ENCODE data around the gene PHYH. TPM values are rescaled to one million over a fixed set of nuclear protein-coding genes. Genes with fewer than 3 reads are reported as not detected.
"Not testable (repeated sequence)": the region's sequence is repeated elsewhere in the genome, so short reads cannot be mapped to it uniquely, and the experiment has no call there.

Gene PHYH
- total RNA-seq, 1 experiment from 2014 or later = 13.2 TPM

DNA sequence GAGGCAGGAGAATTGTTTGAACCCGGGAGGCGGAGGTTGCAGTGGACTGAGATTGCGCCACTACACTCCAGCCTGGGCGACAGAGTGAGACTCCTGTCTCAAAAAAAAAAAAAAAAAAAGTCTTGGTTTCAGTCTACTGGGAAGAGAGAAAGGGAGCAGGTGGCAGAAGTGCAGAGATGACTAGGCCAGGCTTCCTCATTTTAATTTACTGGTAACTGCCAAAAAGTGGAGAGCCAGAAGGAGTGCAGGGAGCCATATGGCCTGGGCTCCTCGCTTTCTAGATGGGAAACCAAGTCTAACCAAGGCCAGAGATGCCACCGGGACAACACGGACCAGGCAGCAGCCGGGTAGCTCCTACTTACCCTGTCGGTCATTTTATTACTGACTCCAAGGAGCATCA is 36.0 kb upstream of the PHYH start:
- no peaks in the 10 kb centered on the region for H3K36me3 ChIP-seq (ENCODE audit: low read depth, low read length)
- no peaks in the 10 kb centered on the region for H3K4me1 ChIP-seq (ENCODE audit: insufficient read depth, low read length)
- no peak overlapping the region for H3K4me3 ChIP-seq (ENCODE audit: low read length)
- no peaks in the 10 kb centered on the region for H3K79me2 ChIP-seq (ENCODE audit: low read length)
- DNase-seq (no peak), ATAC-seq (no peak)
- no TSS peak for BruUV-seq (replicated peaks)
- no peaks in the 10 kb centered on the region for H3K9me2 ChIP-seq (replicated peaks; ENCODE audit: low read length)
- no peaks in the 10 kb centered on the region for H3K27me3 ChIP-seq (ENCODE audit: low read length)
- CTCF ChIA-PET = no interaction called here
- intact Hi-C loops (cut with micrococcal nuclease) = no loop called here
- no peak overlapping the region for H3K4me2 ChIP-seq (ENCODE audit: low read length)
- no peaks in the 10 kb centered on the region for H4K20me1 ChIP-seq (ENCODE audit: low read length)
- POLR2A ChIA-PET (ENCODE audit: unreplicated experiment) = no interaction called here
- H3K9ac ChIP-seq (ENCODE audit: low read length) = no peak overlapping the region
- no peak for TF ChIP-seq EZH2 (IDR thresholded peaks at IDR 0.05; ENCODE audit: low read length, unreplicated experiment)
- no peak for TF ChIP-seq EZH2phosphoT487 (IDR thresholded peaks at IDR 0.05; ENCODE audit: borderline replicate concordance, low read length)
- TF ChIP-seq, protein P1, sequence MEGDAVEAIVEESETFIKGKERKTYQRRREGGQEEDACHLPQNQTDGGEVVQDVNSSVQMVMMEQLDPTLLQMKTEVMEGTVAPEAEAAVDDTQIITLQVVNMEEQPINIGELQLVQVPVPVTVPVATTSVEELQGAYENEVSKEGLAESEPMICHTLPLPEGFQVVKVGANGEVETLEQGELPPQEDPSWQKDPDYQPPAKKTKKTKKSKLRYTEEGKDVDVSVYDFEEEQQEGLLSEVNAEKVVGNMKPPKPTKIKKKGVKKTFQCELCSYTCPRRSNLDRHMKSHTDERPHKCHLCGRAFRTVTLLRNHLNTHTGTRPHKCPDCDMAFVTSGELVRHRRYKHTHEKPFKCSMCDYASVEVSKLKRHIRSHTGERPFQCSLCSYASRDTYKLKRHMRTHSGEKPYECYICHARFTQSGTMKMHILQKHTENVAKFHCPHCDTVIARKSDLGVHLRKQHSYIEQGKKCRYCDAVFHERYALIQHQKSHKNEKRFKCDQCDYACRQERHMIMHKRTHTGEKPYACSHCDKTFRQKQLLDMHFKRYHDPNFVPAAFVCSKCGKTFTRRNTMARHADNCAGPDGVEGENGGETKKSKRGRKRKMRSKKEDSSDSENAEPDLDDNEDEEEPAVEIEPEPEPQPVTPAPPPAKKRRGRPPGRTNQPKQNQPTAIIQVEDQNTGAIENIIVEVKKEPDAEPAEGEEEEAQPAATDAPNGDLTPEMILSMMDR (conservative IDR thresholded peaks at IDR 0.05; ENCODE audit: low read depth, low read length) = no peak
- H3F3A ChIP-seq (ENCODE audit: low read length, unreplicated experiment) = no peaks in the 10 kb centered on the region
- H3K9me3 ChIP-seq (ENCODE audit: low read length) = no peaks in the 10 kb centered on the region
- no peak overlapping the region for H2AFZ ChIP-seq (ENCODE audit: low read length)
- no peak overlapping the region for H3K27ac ChIP-seq (ENCODE audit: low read length)

DNA sequence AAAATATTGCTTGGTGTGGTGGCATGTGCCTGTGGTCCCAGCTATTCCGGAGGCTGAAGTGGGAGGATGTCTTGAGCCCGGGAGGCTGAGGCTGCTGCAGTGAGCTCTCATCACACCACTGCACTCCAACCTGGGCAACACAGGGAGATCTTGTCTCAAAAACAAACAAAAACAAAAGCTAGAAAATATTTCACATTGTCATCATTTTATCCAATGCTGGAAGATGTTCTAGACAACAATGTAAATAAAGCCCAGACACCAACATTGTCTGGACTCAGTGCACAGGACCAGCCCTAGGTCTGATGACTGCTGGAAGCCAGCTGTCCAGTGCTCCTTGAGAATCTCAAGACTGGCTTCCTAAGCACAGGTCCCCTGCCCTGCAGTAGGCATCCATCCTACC is 34.7 kb upstream of the PHYH start:
- Histone ChIP-seq H3K79me2 (ENCODE audit: low read length) (no peaks in the 10 kb centered on the region), H3K27me3 (ENCODE audit: low read length) (no peaks in the 10 kb centered on the region), H3K4me1 (ENCODE audit: insufficient read depth, low read length) (no peaks in the 10 kb centered on the region), H3K9me2 (replicated peaks; ENCODE audit: low read length) (no peaks in the 10 kb centered on the region), H3K9ac (ENCODE audit: low read length) (no peak overlapping the region), H4K20me1 (ENCODE audit: low read length) (no peaks in the 10 kb centered on the region), H2AFZ (ENCODE audit: low read length) (no peak overlapping the region), H3K36me3 (ENCODE audit: low read depth, low read length) (no peaks in the 10 kb centered on the region), H3K9me3 (ENCODE audit: low read length) (no peaks in the 10 kb centered on the region), H3K4me2 (ENCODE audit: low read length) (no peak overlapping the region), H3K27ac (ENCODE audit: low read length) (no peak overlapping the region), H3F3A (ENCODE audit: low read length, unreplicated experiment) (no peaks in the 10 kb centered on the region), H3K4me3 (ENCODE audit: low read length) (no peak overlapping the region)
- DNase-seq = no peak
- ATAC-seq = no peak
- CTCF ChIA-PET = no interaction called here
- BruUV-seq (replicated peaks) = no TSS peak
- intact Hi-C loops (cut with micrococcal nuclease) = no loop called here
- POLR2A ChIA-PET (ENCODE audit: unreplicated experiment) = no interaction called here
- TF ChIP-seq EZH2 (IDR thresholded peaks at IDR 0.05; ENCODE audit: low read length, unreplicated experiment) (no peak), EZH2phosphoT487 (IDR thresholded peaks at IDR 0.05; ENCODE audit: borderline replicate concordance, low read length) (no peak)
- TF ChIP-seq, protein P1 (conservative IDR thresholded peaks at IDR 0.05; ENCODE audit: low read depth, low read length) = no peak

DNA sequence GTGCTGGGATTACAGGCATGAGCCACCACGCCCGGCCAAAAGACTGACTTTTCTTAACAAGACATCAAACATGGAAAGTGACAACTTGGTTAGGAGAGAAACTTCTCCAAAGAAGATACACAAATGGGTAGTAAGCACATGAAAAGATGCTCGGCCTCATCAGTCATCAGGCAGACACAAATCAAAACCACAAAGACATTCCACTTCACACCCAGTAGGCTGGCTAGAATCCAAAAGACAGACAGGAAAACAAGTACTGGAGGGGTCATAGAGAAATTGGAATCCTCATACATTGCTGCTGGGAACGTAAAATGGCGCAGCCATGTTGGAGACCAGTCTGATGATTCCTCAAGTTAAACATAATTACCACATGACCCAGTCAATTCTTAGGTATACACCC is 31.8 kb upstream of the PHYH start:
- POLR2A ChIA-PET (ENCODE audit: unreplicated experiment) = no interaction called here
- no peak overlapping the region for H2AFZ ChIP-seq (ENCODE audit: low read length)
- no peak overlapping the region for H3K4me3 ChIP-seq (ENCODE audit: low read length)
- H3K27me3 ChIP-seq (ENCODE audit: low read length) = no peaks in the 10 kb centered on the region
- H3K36me3 ChIP-seq (ENCODE audit: low read depth, low read length) = no peaks in the 10 kb centered on the region; the same call in 1 of the 2 replicates
- H3F3A ChIP-seq (ENCODE audit: low read length, unreplicated experiment) = no peaks in the 10 kb centered on the region
- no peak overlapping the region for H3K4me2 ChIP-seq (ENCODE audit: low read length)
- no peaks in the 10 kb centered on the region for H4K20me1 ChIP-seq (ENCODE audit: low read length)
- ATAC-seq (no peak), DNase-seq (no peak)
- no peaks in the 10 kb centered on the region for H3K9me2 ChIP-seq (replicated peaks; ENCODE audit: low read length)
- no peaks in the 10 kb centered on the region for H3K4me1 ChIP-seq (ENCODE audit: insufficient read depth, low read length)
- CTCF ChIA-PET = no interaction called here
- intact Hi-C loops (cut with micrococcal nuclease) = no loop called here
- H3K27ac ChIP-seq (ENCODE audit: low read length) = no peak overlapping the region
- BruUV-seq (replicated peaks) = no TSS peak
- TF ChIP-seq EZH2 (IDR thresholded peaks at IDR 0.05; ENCODE audit: low read length, unreplicated experiment) = no peak
- TF ChIP-seq, protein P1 (conservative IDR thresholded peaks at IDR 0.05; ENCODE audit: low read depth, low read length) = no peak
- no peak for TF ChIP-seq EZH2phosphoT487 (IDR thresholded peaks at IDR 0.05; ENCODE audit: borderline replicate concordance, low read length)
- no peak overlapping the region for H3K9ac ChIP-seq (ENCODE audit: low read length)
- H3K9me3 ChIP-seq (ENCODE audit: low read length) = no peaks in the 10 kb centered on the region
- no peaks in the 10 kb centered on the region for H3K79me2 ChIP-seq (ENCODE audit: low read length)

DNA sequence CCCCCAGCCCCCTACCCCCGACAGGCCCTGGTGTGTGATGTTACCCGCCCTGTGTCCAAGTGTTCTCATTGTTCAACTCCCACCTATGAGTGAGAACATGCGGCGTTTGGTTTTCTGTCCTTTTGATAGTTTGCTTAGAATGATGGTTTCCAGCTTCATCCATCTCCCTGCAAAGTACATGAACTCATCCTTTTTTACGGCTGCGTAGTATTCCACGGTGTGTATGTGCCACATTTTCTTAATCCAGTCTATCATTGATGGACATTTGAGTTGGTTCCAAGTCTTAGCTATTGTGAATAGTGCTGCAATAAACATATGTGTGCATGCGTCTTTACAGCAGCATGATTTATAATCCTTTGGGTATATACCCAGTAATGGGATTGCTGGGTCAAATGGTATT is 31.1 kb upstream of the PHYH start:
- H3K9me3 ChIP-seq (ENCODE audit: low read length); CTCF ChIA-PET; BruUV-seq (replicated peaks): not testable (repeated sequence)

More for the DNA sequence above, 31.1 kb upstream of the PHYH start:
- intact Hi-C loops (cut with micrococcal nuclease); H3K27ac ChIP-seq (ENCODE audit: low read length); H4K20me1 ChIP-seq (ENCODE audit: low read length); H3K79me2 ChIP-seq (ENCODE audit: low read length); H3K4me3 ChIP-seq (ENCODE audit: low read length); ATAC-seq; H2AFZ ChIP-seq (ENCODE audit: low read length); H3K36me3 ChIP-seq (ENCODE audit: low read depth, low read length); H3K4me1 ChIP-seq (ENCODE audit: insufficient read depth, low read length); DNase-seq; H3K9me2 ChIP-seq (replicated peaks; ENCODE audit: low read length); H3K4me2 ChIP-seq (ENCODE audit: low read length); H3K27me3 ChIP-seq (ENCODE audit: low read length); H3K9ac ChIP-seq (ENCODE audit: low read length); H3F3A ChIP-seq (ENCODE audit: low read length, unreplicated experiment): not testable (repeated sequence)
- POLR2A ChIA-PET (ENCODE audit: unreplicated experiment) = interaction anchor here (0.8 kb wide), 1 partner anchor 522 kb away, joined by 4 read pairs; no protein-coding TSS in a partner anchor
